Measurements from ENCODE around the gene ESPN.

DNA sequence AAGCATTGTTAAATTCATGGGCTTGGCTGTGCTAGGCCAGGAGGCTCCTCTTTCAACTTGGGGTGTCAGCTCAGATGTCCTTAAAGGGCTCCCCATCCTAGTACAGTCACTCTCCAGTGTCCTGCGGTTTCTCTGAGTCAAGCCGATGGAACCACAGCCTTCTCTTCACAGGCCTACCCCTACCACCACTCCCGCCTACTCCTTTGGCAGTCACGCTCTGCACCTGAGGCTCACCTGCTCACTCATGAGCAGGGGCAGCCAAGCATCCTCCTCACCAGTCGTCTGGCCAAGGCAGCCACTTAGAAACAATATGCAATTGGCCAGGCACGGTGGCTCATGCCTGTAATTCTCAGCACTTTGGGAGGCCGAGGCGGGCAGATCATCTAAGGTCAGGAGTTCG is 34.6 kb upstream of the ESPN start:
- TF ChIP-seq CTCF (IDR thresholded peaks at IDR 0.05): no peak
- no peak for TF ChIP-seq ZFX (IDR thresholded peaks at IDR 0.05; ENCODE audit: borderline replicate concordance)

Measured in 22Rv1 (cell line).